NCI-H128 (cell line): Measurements from ENCODE around the gene UBA6.
"Not testable (repeated sequence)": the region's sequence is repeated elsewhere in the genome, so short reads cannot be mapped to it uniquely, and the experiment has no call there.

Source experiments
- DNase-seq: peaks from one replicate; lab custom pipeline; 2025; ENCODE audit not compliant: unreplicated experiment; lab: John Stamatoyannopoulos, UW

The UBA6 gene

GRCh38 chr4:67700738-67701516 is at the start of gene UBA6:
TSS of gene UBA6 (minus strand) at chr4:67701155. CDS start at chr4:67701119, 36 bp downstream.
- DNase-seq = peak; percentile 70

GRCh38 chr4:67750691-67751090 is 49.7 kb upstream of the UBA6 start:
- no peak for DNase-seq

GRCh38 chr4:67749286-67749685 is 48.3 kb upstream of the UBA6 start:
- DNase-seq = no peak

GRCh38 chr4:67746797-67747495 is 46.0 kb upstream of the UBA6 start:
- no peak for DNase-seq

GRCh38 chr4:67744561-67745283 is 43.8 kb upstream of the UBA6 start:
- DNase-seq = no peak

GRCh38 chr4:67743194-67743593 is 42.2 kb upstream of the UBA6 start:
- no peak for DNase-seq

- no peak for DNase-seq
Measured at GRCh38 chr4:67736262-67736661, 35.3 kb upstream of the UBA6 start.

GRCh38 chr4:67735325-67735724 is 34.4 kb upstream of the UBA6 start:
- DNase-seq = no peak

- not testable (repeated sequence) for DNase-seq
Measured at GRCh38 chr4:67730511-67730910, 29.6 kb upstream of the UBA6 start.

GRCh38 chr4:67727124-67727850 is 26.3 kb upstream of the UBA6 start:
- DNase-seq = no peak

- DNase-seq = no peak
Measured at GRCh38 chr4:67725981-67726380, 25.0 kb upstream of the UBA6 start.

- DNase-seq = no peak
Measured at GRCh38 chr4:67725132-67725531, 24.2 kb upstream of the UBA6 start.

- DNase-seq = no peak
Measured at GRCh38 chr4:67723949-67724348, 23.0 kb upstream of the UBA6 start.

GRCh38 chr4:67723341-67723740 is 22.4 kb upstream of the UBA6 start:
- DNase-seq = no peak

- DNase-seq = no peak
Measured at GRCh38 chr4:67721770-67722597, 21.0 kb upstream of the UBA6 start.

GRCh38 chr4:67721315-67721769 is 20.4 kb upstream of the UBA6 start:
- DNase-seq = no peak

GRCh38 chr4:67719953-67720617 is 19.1 kb upstream of the UBA6 start:
- DNase-seq = no peak

- DNase-seq = no peak
Measured at GRCh38 chr4:67718848-67719247, 17.9 kb upstream of the UBA6 start.

- no peak for DNase-seq
Measured at GRCh38 chr4:67717586-67717985, 16.6 kb upstream of the UBA6 start.

GRCh38 chr4:67714955-67715354 is 14.0 kb upstream of the UBA6 start:
- DNase-seq = no peak
